Choroid plexus epithelial cell (primary cell): Measurements from ENCODE around the gene ARID2.

Experiments used
- DNase-seq: peaks from one replicate; pipeline ENCODE4 v3.0.0-alpha.2; 2010; ENCODE audit warnings: low read depth
- H3K4me3 ChIP-seq: 2 replicates; pipeline ENCODE4 v1.5.1; 2011; ENCODE audit warnings: low read depth, mild to moderate bottlenecking, control low read depth, low read length, moderate library complexity
- CTCF ChIP-seq: conservative IDR thresholded peaks from 2 replicates; pipeline ENCODE4 v1.5.1; 2011; ENCODE audit warnings: low read depth, mild to moderate bottlenecking, control low read depth, inconsistent platforms, low read length, moderate library complexity

Gene ARID2

GRCh38 chr12:45720069-45720468 lies 9.4 kb upstream of the ARID2 start:
- TF ChIP-seq CTCF, result no peak
- no peak for DNase-seq

GRCh38 chr12:45721369-45721768 lies 8.1 kb upstream of the ARID2 start:
- no peak overlapping the region for H3K4me3 ChIP-seq
- TF ChIP-seq CTCF, result no peak
- no peak for DNase-seq

More at GRCh38 chr12:45720069-45720468, 9.4 kb upstream of the ARID2 start:
- H3K4me3 ChIP-seq, result no peak overlapping the region

- H3K4me3 ChIP-seq, result no peak overlapping the region
- DNase-seq, result no peak
- no peak for TF ChIP-seq CTCF
Observed at GRCh38 chr12:45721954-45722353, 7.6 kb upstream of the ARID2 start.

- DNase-seq, result peak; percentile 65
- peak; percentile 73 for TF ChIP-seq CTCF
- H3K4me3 ChIP-seq, result peak overlapping the region; percentile 84
Observed at GRCh38 chr12:45725631-45726602, 3.6 kb upstream of the ARID2 start.

- peak; percentile 37 for DNase-seq
- TF ChIP-seq CTCF, result no peak
- H3K4me3 ChIP-seq, result peak overlapping the region; percentile 84
Observed at GRCh38 chr12:45726603-45727300, 2.8 kb upstream of the ARID2 start.

- TF ChIP-seq CTCF, result no peak
- H3K4me3 ChIP-seq, result peak overlapping the region; percentile 84
- peak; percentile 99 for DNase-seq
Observed at GRCh38 chr12:45727301-45727979, 2.1 kb upstream of the ARID2 start.
